Measurements from ENCODE around the gene TRIM14. TPM values are rescaled to one million over a fixed set of nuclear protein-coding genes. Genes with fewer than 3 reads are reported as not detected.
A peak's percentile ranks its signal among the peaks of the same experiment; 100 is the strongest.

The TRIM14 gene
- total and polyA plus RNA-seq, 2 of the 13 experiments (the other 11 are each of a cell fraction or from before 2014, with no cell fraction given), result 9.2 to 13.0 TPM

GRCh38 chr9:98056269-98057137, 62.5 kb downstream of the TRIM14 start, which contains the start of gene NANS (continued):
- TF ChIP-seq SCMH1 (CRISPR knock-in tag; IDR thresholded peaks at IDR 0.05; ENCODE audit: borderline replicate concordance), result no peak
- 0 out of 2 replicates have a peak, but pooled peaks have one; percentile 73 for TF ChIP-seq ZNF33B (CRISPR knock-in tag; IDR thresholded peaks at IDR 0.05)
- peak; percentile 83 for TF ChIP-seq AGO1 (IDR thresholded peaks at IDR 0.05; ENCODE audit: low read depth, low read length, poor library complexity, severe bottlenecking)
- 0 out of 2 replicates have a peak, but pooled peaks have one; percentile 27 for TF ChIP-seq ZHX1 (CRISPR knock-in tag; IDR thresholded peaks at IDR 0.05; ENCODE audit: low read depth)
- peak; percentile 78 for TF ChIP-seq ZC3H13 (CRISPR knock-in tag; IDR thresholded peaks at IDR 0.05)
- no peak for TF ChIP-seq ZNF33A (CRISPR knock-in tag; IDR thresholded peaks at IDR 0.05; ENCODE audit: borderline replicate concordance)
- TF ChIP-seq ZNF781 (CRISPR knock-in tag; IDR thresholded peaks at IDR 0.05; ENCODE audit: borderline replicate concordance, not compliant biosample characterization), result no peak
- TF ChIP-seq RFXAP (CRISPR knock-in tag; IDR thresholded peaks at IDR 0.05; ENCODE audit: borderline replicate concordance), result peak; percentile 80; the same call in 1 of the 2 replicates
- no peak for TF ChIP-seq ZNF737 (CRISPR knock-in tag; IDR thresholded peaks at IDR 0.05; ENCODE audit: borderline replicate concordance)
- peak; percentile 29; the same call in 1 of the 2 replicates for TF ChIP-seq WIZ (CRISPR knock-in tag; IDR thresholded peaks at IDR 0.05)
- no peak for TF ChIP-seq MAF1 (CRISPR knock-in tag; IDR thresholded peaks at IDR 0.05; ENCODE audit: borderline replicate concordance)
- no peak; the same call in 1 of the 2 replicates for TF ChIP-seq RARA (CRISPR knock-in tag; IDR thresholded peaks at IDR 0.05)
- TF ChIP-seq CTCF (CRISPR knock-in tag; IDR thresholded peaks at IDR 0.05), result peak; percentile 58
- peak; percentile 66; the same call in 1 of the 2 replicates for TF ChIP-seq ZNF773 (CRISPR knock-in tag; IDR thresholded peaks at IDR 0.05; ENCODE audit: borderline replicate concordance)
- 0 out of 2 replicates have a peak, but pooled peaks have one; percentile 56 for TF ChIP-seq ZNF678 (CRISPR knock-in tag; IDR thresholded peaks at IDR 0.05)
- TF ChIP-seq ZFP37 (CRISPR knock-in tag; IDR thresholded peaks at IDR 0.05; ENCODE audit: borderline replicate concordance), result peak; percentile 27; the same call in 1 of the 2 replicates
- TF ChIP-seq TAF15 (IDR thresholded peaks at IDR 0.05; ENCODE audit: low read depth, low read length, poor library complexity, severe bottlenecking), result no peak
- TF ChIP-seq SAFB2 (CRISPR knock-in tag; IDR thresholded peaks at IDR 0.05; ENCODE audit: borderline replicate concordance, low read depth), result peak; percentile 79; the same call in 1 of the 2 replicates
- TF ChIP-seq CENPT (CRISPR knock-in tag; IDR thresholded peaks at IDR 0.05; ENCODE audit: low read depth), result 0 out of 2 replicates have a peak, but pooled peaks have one; percentile 35
- TF ChIP-seq ZNF580 (CRISPR knock-in tag; IDR thresholded peaks at IDR 0.05; ENCODE audit: borderline replicate concordance, low read depth), result peak; percentile 27; the same call in 1 of the 2 replicates
- no peak; the same call in 1 of the 2 replicates for TF ChIP-seq ZNF280B (CRISPR knock-in tag; IDR thresholded peaks at IDR 0.05; ENCODE audit: borderline replicate concordance)

All from HepG2 (cell line).